HepG2 (cell line): ENCODE results near the gene ANKMY2.

ENCODE experiments used
- EP300 ChIP-seq, 3 experiments: sonication (generic) in 1 of 3; formaldehyde crosslinking in 1 of 3; IDR thresholded peaks; 2 replicates each; pipeline versions ENCODE4 v1.5.1 to v1.6.1; 2011 to 2020; ENCODE audit warnings: low read depth in 2 of 3, low read length in 2 of 3, borderline replicate concordance in 1 of 3, improper control_type of control experiment in 1 of 3, mild to moderate bottlenecking in 1 of 3, missing genetic modification reagents in 1 of 3, moderate library complexity in 1 of 3
- USF2 ChIP-seq, 2 experiments: sonication (generic) in 1 of 2; formaldehyde crosslinking in 1 of 2; IDR thresholded peaks; 2 replicates each; pipeline versions ENCODE4 v1.5.1 to v1.6.1; 2011 to 2020; ENCODE audit warnings: borderline replicate concordance in 1 of 2, low read depth in 1 of 2, low read length in 1 of 2, mild to moderate bottlenecking in 1 of 2, missing genetic modification reagents in 1 of 2, moderate library complexity in 1 of 2
- ZFP91 ChIP-seq: sonication (generic); formaldehyde crosslinking; IDR thresholded peaks from 2 replicates; pipeline ENCODE4 v1.9.0; 2022; ENCODE audit warnings: missing genetic modification reagents, mild to moderate bottlenecking, borderline replicate concordance

- no peak for TF ChIP-seq USF2 (IDR thresholded peaks at IDR 0.05; ENCODE audit: low read depth, low read length)
- TF ChIP-seq USF2 (CRISPR knock-in tag; IDR thresholded peaks at IDR 0.05; ENCODE audit: borderline replicate concordance) = no peak
- TF ChIP-seq EP300 (IDR thresholded peaks at IDR 0.05; ENCODE audit: low read depth in 2 of 2, low read length in 2 of 2) = no peak
- TF ChIP-seq EP300 (CRISPR knock-in tag; IDR thresholded peaks at IDR 0.05; ENCODE audit: borderline replicate concordance) = no peak
- no peak for TF ChIP-seq ZFP91 (CRISPR knock-in tag)
Measured at GRCh38 chr7:16550671-16551070, 94.9 kb downstream of the ANKMY2 start.
